Heart left ventricle (tissue), 16 donors: Measurements from ENCODE around the gene SLC7A5. TPM values are rescaled to one million over a fixed set of nuclear protein-coding genes. Genes with fewer than 3 reads are reported as not detected.

Experiments
- ATAC-seq, 4 donors: fragments of 200-7000 bp; cut with Tn5 transposase; one replicate each; pipeline ENCODE4 v1.9.1; 2020 to 2022; ENCODE audit warnings: moderate library complexity in 4 of 4, mild to moderate bottlenecking in 3 of 4, moderate number of reproducible peaks in 1 of 4
- DNase-seq, 5 donors: peaks; one replicate each; pipeline ENCODE4 v3.0.0-alpha.2; 2020
- H3K27ac ChIP-seq, 12 donors: fragments of 200-600 bp; sonication (generic) in 4 of 12; one replicate each; pipeline versions ENCODE4 v1.5.0 to v1.8.0; 2016 to 2022; ENCODE audit warnings: mild to moderate bottlenecking in 2 of 12
- H3K27me3 ChIP-seq, 9 donors: fragments of 200-600 bp; sonication (generic) in 2 of 9; one replicate each; pipeline versions ENCODE4 v1.5.1 to v1.8.0; 2016 to 2022; ENCODE audit warnings: mild to moderate bottlenecking in 3 of 9
- H3K36me3 ChIP-seq, 9 donors: fragments of 200-600 bp; sonication (generic) in 2 of 9; one replicate each; pipeline versions ENCODE4 v1.5.0 to v1.8.0; 2018 to 2022; ENCODE audit warnings: mild to moderate bottlenecking in 2 of 9
- H3K4me1 ChIP-seq, 12 donors: fragments of 200-600 bp; sonication (generic) in 4 of 12; one replicate each; pipeline versions ENCODE4 v1.5.0 to v1.8.0; 2016 to 2022; ENCODE audit warnings: mild to moderate bottlenecking in 3 of 12
- H3K4me3 ChIP-seq, 12 donors: fragments of 200-600 bp; sonication (generic) in 4 of 12; one replicate each; pipeline versions ENCODE4 v1.5.0 to v1.8.0; 2017 to 2022; ENCODE audit warnings: mild to moderate bottlenecking in 9 of 12, moderate library complexity in 4 of 12
- H3K9me3 ChIP-seq, 12 donors: fragments of 200-600 bp; sonication (generic) in 4 of 12; one replicate each; pipeline versions ENCODE4 v1.5.0 to v1.8.0; 2016 to 2022; ENCODE audit warnings: mild to moderate bottlenecking in 1 of 12
- CTCF ChIP-seq, 12 donors: fragments of 200-600 bp; sonication (generic) in 4 of 12; IDR thresholded peaks; one replicate each; pipeline versions ENCODE4 v1.5.0 to v1.8.0; 2018 to 2022; ENCODE audit warnings: antibody characterized with exemption in 12 of 12, mild to moderate bottlenecking in 5 of 12
- POLR2A ChIP-seq, 2 donors: fragments of 450-650 bp; IDR thresholded peaks; one replicate each; pipeline ENCODE4 v1.6.1; 2017; ENCODE audit warnings: antibody characterized with exemption in 2 of 2, mild to moderate bottlenecking in 2 of 2, moderate library complexity in 2 of 2
- WGBS, 4 donors: extraction: QIAGEN DNeasy Blood & Tissue Kit in 2 of 4; methylation state at CpG; one replicate each; pipeline versions ENCODE4 v1.1.5 to v1.1.7; 2013 to 2018; 5-methylcytosine and 5-hydroxymethylcytosine counted together
- intact Hi-C, 10 donors: fragments of 100-400 bp; cut with DNase I; formaldehyde crosslinking; loops; one replicate each; pipeline versions ENCODE4 v1.11.1 to v1.14.2; 2022
- polyA plus RNA-seq, 2 donors: library from polyadenylated mRNA; stranded (reverse); fragments of 200-250 nt; gene quantifications; one replicate each; pipeline ENCODE4 v1.2.3, GENCODE V29; 2013
- total RNA-seq, 9 donors: library from RNA; depleted of rRNA in 2 of 9; stranded (reverse); fragments of >200 nt in 2 of 9; fragmentation: NEBNext Ultra II Directional in 3 of 9; extraction: Animal tissue kit (Norgen Biotek cat#: 25700) in 3 of 9; gene quantifications; one replicate each; pipeline versions ENCODE4 v1.1.0 to v1.2.4, GENCODE V29; 2016 to 2023
- donor health status: ischemic (EF 13 %, LVEDD 7.1; RV severe dilation, severe dysfunction).
- donor health status: healthy with polysubstance abuse.
- donor health status: DM: no; HTN: yes; CAD: no.
- donor health status: DM: no; HTN: no; CAD: no.
- donor health status: ischemic (EF 25% LVEDD 6.9; RV normal size, moderate dysfunction).
- donor health status: ischemic (EF 25% LVEDD 5.7; RV mildly dilated, moderate dysfunction).
- donor health status: healthy.
- donor health status: DM: yes; HTN: yes; CAD: no.
- donor health status: ischemic (EF 35%, LVEDD 5.7; RV mildly dilated, moderate dysfunction).
- donor health status: nonischemic (EF 11% LVEDD 7.7; RV severe dilation, severe dysfunction).
- donor health status: DM: yes; HTN: yes; CAD: no.
- donor health status: PGD.
- donor health status: ischemic (EF 29% LVEDD 5.4; RV normal size, mild dysfunction).
- donor health status: nonischemic (EF 23%, LVEDD 6.1; RV moderate dilation, normal function).

SLC7A5 gene
- total and polyA plus RNA-seq, 11 donors, result 1.7 to 12.2 (median 3.2) TPM

GRCh38 chr16:87836346-87836843, 32.9 kb downstream of the SLC7A5 start:
- 84 to 90% (median 87%) methylated on average over 16 to 17 of the region's 17 CpGs for WGBS, 4 donors
- ATAC-seq, result peak in 3 of 4 donors; percentile 2 to 43 (median 41)
- H3K4me3 ChIP-seq, result no peak overlapping the region

DNA sequence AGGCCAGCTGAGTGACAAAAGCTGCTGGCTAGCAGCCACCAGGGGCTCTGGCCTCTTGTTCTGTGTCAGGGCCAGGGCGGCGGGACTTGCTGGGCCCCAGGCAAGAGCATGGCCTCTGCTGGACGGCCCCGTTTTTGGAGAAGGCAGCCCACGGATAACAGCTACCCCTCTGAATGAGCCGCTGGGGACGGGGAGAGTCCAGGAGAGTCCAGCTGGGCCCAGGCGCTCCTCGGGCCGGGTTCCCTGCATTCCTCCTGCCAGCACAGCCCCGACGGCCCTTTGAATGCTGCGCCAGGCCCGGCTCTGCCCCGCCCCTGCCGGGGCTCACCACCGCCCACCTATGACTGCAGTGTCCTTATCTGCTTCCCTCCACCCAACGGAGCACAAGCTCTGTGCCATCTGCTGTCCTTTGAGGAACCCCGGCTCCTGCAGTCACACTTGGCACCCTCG, 33.4 kb downstream of the SLC7A5 start:
- Histone ChIP-seq H3K27ac (peak overlapping the region in 4 of 12 donors; percentile 48 to 70 (median 60)), H3K4me1 (peaks cover 0 to 13% (median 4%) of the 10 kb centered on the region in 12 donors), H3K27me3 (no peaks in the 10 kb centered on the region), H3K4me3 (no peak overlapping the region), H3K9me3 (no peaks in the 10 kb centered on the region), H3K36me3 (peaks cover 0 to 71% (median 0%) of the 10 kb centered on the region in 9 donors)
- WGBS, 4 donors, result 66 to 83% (median 78%) methylated on average over 12 to 20 of the region's 20 CpGs
- ATAC-seq (peak in 3 of 4 donors; percentile 41 to 73 (median 59)), DNase-seq (peak in 3 of 5 donors; percentile 48 to 71 (median 51))
- TF ChIP-seq CTCF (IDR thresholded peaks at IDR 0.05), result no peak
- TF ChIP-seq POLR2A (IDR thresholded peaks at IDR 0.05), result no peak
- intact Hi-C loops, result no loop called here

More at GRCh38 chr16:87836346-87836843, 32.9 kb downstream of the SLC7A5 start:
- Histone ChIP-seq H3K9me3 (no peaks in the 10 kb centered on the region), H3K4me1 (peaks cover 0 to 13% (median 4%) of the 10 kb centered on the region in 12 donors), H3K27me3 (no peaks in the 10 kb centered on the region), H3K27ac (peak overlapping the region in 5 of 12 donors; percentile 48 to 70 (median 62)), H3K36me3 (peaks cover 0 to 70% (median 0%) of the 10 kb centered on the region in 9 donors)
- intact Hi-C loops, result no loop called here
- no peak for DNase-seq
- TF ChIP-seq CTCF (IDR thresholded peaks at IDR 0.05) (no peak), POLR2A (IDR thresholded peaks at IDR 0.05) (no peak)

GRCh38 chr16:87834668-87835473, 34.4 kb downstream of the SLC7A5 start:
- H3K4me1 ChIP-seq, result peaks cover 0 to 13% (median 4%) of the 10 kb centered on the region in 12 donors
- ATAC-seq (peak in 2 of 4 donors; percentile 16 to 17), DNase-seq (peak in 3 of 5 donors; percentile 49 to 70 (median 61))
- no peak overlapping the region for H3K4me3 ChIP-seq
- H3K9me3 ChIP-seq, result no peaks in the 10 kb centered on the region
- H3K27me3 ChIP-seq, result no peaks in the 10 kb centered on the region
- 64 to 73% (median 66%) methylated on average over 7 to 24 of the region's 24 CpGs for WGBS, 4 donors
- H3K36me3 ChIP-seq, result peaks cover 0 to 64% (median 0%) of the 10 kb centered on the region in 9 donors
- intact Hi-C loops, result no loop called here
- TF ChIP-seq CTCF (IDR thresholded peaks at IDR 0.05), result no peak
- TF ChIP-seq POLR2A (IDR thresholded peaks at IDR 0.05), result no peak
- H3K27ac ChIP-seq, result no peak overlapping the region

DNA sequence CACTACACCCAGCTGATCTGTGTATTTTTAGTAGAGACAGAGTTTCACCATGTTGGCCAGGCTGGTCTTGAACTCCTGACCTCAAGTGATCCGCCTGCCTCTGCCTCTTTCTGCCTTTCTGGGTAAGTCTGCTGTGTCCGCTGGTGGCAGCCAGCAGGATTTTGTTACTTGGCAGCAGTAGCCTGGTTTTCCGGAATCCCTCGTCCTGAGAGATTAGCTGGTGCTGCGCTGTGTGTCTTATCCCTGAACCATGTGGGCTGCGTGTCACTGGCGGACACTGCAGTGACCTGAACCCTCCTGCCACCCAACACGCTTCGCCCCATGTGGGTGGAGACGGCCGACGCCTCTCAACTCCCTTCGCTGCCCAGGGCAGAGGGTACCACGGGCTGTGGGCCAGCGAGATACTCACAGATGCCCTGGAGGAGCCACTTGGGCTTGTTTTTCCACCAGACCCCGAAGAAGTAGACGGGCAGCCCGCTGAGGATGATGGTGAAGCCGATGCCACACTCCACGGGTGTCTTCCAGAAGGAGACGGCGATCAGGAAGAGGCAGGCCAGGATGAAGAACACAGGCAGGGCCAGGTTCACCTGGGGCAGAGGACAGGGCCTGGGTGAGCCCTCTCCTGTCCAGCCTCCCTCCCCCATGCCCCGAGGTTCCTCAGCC, 35.2 kb downstream of the SLC7A5 start:
- Histone ChIP-seq H3K4me1 (peaks cover 0 to 13% (median 4%) of the 10 kb centered on the region in 12 donors), H3K27me3 (no peaks in the 10 kb centered on the region), H3K27ac (no peak overlapping the region), H3K4me3 (no peak overlapping the region), H3K36me3 (peaks cover 0 to 56% (median 0%) of the 10 kb centered on the region in 9 donors), H3K9me3 (no peaks in the 10 kb centered on the region)
- WGBS, 4 donors, result 85 to 93% (median 90%) methylated on average over 18 to 23 of the region's 23 CpGs
- intact Hi-C loops, result no loop called here
- no peak for TF ChIP-seq CTCF (IDR thresholded peaks at IDR 0.05)
- TF ChIP-seq POLR2A (IDR thresholded peaks at IDR 0.05), result no peak
- DNase-seq (peak in 1 of 5 donors; percentile 60), ATAC-seq (no peak)
